ENCODE data around the gene OR8D2.
"Not testable (repeated sequence)": the region's sequence is repeated elsewhere in the genome, so short reads cannot be mapped to it uniquely, and the experiment has no call there.

OR8D2 gene

DNA sequence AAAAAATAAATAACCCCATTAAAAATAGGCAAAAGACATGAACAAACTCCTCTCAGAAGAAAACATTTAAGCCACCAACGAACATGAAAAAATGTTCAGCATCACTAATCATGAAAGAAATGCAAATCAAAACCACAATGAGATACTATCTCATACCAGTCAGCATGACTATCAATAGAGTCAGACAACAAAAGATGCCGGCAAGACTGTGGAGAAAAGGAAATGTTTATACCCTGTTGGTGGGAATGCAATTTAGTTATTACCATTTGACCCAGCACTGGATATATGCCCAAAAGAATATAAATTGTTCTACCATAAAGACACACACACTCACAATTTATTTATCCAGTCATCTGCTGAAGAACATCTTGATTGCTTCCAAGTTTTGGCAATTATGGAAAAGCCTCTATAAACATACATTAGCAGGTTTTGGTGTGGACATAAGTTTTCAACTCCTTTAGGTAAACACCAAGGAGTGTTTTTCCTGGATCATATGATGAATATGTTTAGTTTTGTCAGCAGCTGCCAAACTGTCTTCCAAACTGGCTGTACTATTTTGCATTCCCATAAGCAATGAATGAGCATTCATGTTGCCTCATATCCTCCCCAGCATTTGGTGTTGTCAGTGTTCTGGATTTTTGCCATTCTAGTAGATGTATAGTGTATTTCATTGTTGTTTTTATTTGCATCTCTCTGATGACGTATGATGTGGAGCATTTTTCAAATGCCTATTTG lies 34.2 kb downstream of the OR8D2 start:
- no peak for DNase-seq (ENCODE audit: low spot score)

DNA sequence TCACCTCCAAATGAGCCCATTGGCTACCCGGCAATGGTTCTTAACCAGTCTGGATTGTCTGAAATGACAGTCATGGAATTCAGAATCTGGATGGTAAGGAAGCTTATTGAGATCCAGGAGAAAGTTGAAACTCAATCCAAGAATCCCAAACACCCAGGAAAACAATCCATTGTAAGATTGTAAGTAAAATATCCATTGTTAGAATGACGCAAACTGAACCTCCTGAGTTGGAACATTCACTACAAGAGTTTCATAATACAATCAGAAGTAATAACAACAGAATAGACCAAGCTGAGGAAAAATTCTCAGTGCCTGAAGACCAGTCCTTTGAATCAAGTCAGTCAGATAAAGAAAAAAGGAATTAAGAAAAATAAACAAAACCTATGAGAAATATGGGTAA lies 41.7 kb downstream of the OR8D2 start:
- no peak for DNase-seq (ENCODE audit: low spot score)

DNA sequence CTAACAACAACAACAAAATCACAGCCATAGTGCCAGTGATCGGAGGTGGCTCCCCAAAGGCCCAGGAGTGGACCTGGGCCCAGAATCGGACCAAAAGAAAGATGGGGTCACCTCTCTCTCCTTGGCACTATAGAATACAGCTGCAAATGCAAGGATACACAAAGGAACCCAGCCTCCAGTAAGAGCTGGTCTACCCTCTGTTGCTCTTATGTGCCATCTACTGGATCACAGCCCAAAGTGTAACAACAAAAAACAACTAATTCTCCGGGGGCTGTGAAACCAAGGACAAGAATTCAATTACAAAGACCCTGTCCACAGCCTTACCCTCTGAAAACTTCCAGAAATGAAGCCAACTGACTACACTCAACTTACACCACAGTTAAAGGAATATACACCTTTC lies 42.2 kb downstream of the OR8D2 start:
- DNase-seq (ENCODE audit: low spot score), result peak; percentile 35

DNA sequence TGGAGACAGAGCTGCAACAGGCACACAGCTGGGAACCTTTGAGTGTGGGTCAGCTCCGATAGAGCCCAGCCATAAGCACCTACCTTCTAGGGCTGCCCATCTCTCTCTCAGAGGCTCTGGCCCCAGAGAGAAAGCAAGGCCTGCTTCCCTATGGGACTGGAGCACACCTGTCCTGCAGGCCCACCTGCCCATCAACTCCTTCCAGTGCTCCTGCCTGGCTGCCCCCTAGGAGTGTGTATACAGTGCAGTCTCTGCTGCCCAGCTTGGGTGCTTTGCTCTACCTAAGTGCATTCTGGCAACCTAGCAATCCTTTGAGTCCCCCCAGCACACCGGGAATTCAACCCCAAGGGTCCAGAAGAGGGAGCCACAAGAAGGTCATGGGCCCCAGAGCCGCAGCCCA lies 42.8 kb downstream of the OR8D2 start:
- DNase-seq (ENCODE audit: low spot score), result no peak

DNA sequence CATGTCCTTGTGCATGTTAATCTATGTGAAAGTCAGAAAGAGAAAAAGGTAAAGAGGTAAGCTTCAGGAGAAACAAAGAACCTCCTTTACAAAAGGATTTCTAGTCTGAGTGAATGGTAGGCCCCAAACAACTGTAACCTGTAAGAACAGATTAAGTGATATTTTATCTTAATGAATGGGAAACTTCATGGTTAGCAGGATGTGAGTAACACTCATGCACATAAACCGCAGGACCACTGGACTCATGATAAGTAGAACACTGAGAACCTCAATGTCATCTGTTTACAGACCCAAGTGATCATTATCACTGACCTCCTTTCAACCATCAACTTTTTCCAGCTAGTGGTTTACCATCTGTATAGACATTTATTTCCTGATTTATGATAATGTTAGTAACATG lies 43.9 kb downstream of the OR8D2 start:
- DNase-seq (ENCODE audit: low spot score), result no peak

DNA sequence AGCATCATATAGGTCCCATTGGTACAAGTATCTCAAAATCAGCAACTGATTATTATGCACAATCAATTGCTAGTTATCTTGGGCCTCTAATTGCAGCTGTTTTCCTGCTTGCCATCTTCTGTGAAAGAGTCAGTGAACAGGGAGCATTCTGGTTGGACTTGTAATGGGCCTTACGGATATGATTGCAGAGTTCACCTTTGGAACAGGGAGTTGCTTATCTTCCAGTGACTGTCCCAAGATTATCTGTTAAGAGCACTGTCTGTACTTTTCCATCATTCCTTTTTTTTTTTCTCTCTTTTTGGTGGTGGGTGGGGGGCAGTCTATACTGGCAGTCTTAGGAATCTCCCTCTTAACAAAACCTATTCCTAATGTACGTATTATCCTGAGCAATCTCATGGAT lies 46.0 kb downstream of the OR8D2 start:
- DNase-seq (ENCODE audit: low spot score), result no peak

DNA sequence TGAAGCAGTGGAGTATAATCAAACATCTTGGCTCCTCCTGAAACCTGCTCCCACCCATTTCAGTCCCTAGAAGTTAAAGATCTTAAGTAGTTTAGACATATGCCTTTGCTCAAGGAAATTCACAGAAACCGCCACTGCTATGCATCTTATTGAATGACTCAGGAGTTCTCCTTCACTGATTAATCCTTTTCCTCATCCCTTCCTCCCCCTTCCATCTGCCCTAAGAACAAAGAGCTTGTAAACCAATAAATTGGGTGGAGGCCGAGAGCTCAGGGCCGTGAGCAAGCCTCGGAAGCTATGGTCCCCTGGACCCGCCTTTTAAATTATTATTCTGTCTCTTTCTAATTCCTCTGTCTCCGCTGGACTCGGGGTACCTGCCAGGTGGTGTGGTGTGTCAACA lies 49.1 kb downstream of the OR8D2 start:
- DNase-seq (ENCODE audit: low spot score), result not testable (repeated sequence)
